NCI-H2081 treated with DMSO at 0.1 percent for 48 hours (cell line): ENCODE results near the gene APOL4.
"Not testable (repeated sequence)": the region's sequence is repeated elsewhere in the genome, so short reads cannot be mapped to it uniquely, and the experiment has no call there.

Experiments
- DNase-seq: peaks from one replicate; lab custom pipeline; 2025; lab: John Stamatoyannopoulos, UW

The APOL4 gene

GRCh38 chr22:36231051-36231450 lies 29.4 kb upstream of the APOL4 start:
- not testable (repeated sequence) for DNase-seq

GRCh38 chr22:36229649-36230048 lies 28.0 kb upstream of the APOL4 start:
- DNase-seq = not testable (repeated sequence)

- DNase-seq = no peak
Measured at GRCh38 chr22:36228944-36229343, 27.3 kb upstream of the APOL4 start.

GRCh38 chr22:36228369-36228768 lies 26.8 kb upstream of the APOL4 start:
- DNase-seq = not testable (repeated sequence)

- no peak for DNase-seq
Measured at GRCh38 chr22:36227806-36228205, 26.2 kb upstream of the APOL4 start.

GRCh38 chr22:36227396-36227795 lies 25.8 kb upstream of the APOL4 start:
- no peak for DNase-seq

- DNase-seq = no peak
Measured at GRCh38 chr22:36226189-36226588, 24.6 kb upstream of the APOL4 start.

GRCh38 chr22:36225333-36225922 lies 23.8 kb upstream of the APOL4 start:
- DNase-seq = no peak

GRCh38 chr22:36224245-36224644 lies 22.6 kb upstream of the APOL4 start:
- DNase-seq = no peak

GRCh38 chr22:36223504-36223903 lies 21.9 kb upstream of the APOL4 start:
- DNase-seq = no peak

- DNase-seq = no peak
Measured at GRCh38 chr22:36222887-36223450, 21.4 kb upstream of the APOL4 start.

GRCh38 chr22:36221799-36222751 lies 20.5 kb upstream of the APOL4 start:
- no peak for DNase-seq

GRCh38 chr22:36220451-36220921 lies 18.9 kb upstream of the APOL4 start:
- no peak for DNase-seq

- DNase-seq = no peak
Measured at GRCh38 chr22:36218648-36219193, 17.1 kb upstream of the APOL4 start.

GRCh38 chr22:36215981-36216380 lies 14.4 kb upstream of the APOL4 start:
- DNase-seq = no peak

- DNase-seq = no peak
Measured at GRCh38 chr22:36213586-36213985, 12.0 kb upstream of the APOL4 start.

- no peak for DNase-seq
Measured at GRCh38 chr22:36212901-36213300, 11.3 kb upstream of the APOL4 start.

- no peak for DNase-seq
Measured at GRCh38 chr22:36211237-36211861, 9.7 kb upstream of the APOL4 start.

GRCh38 chr22:36210224-36210623 lies 8.6 kb upstream of the APOL4 start:
- no peak for DNase-seq

- DNase-seq = not testable (repeated sequence)
Measured at GRCh38 chr22:36209488-36209908, 7.9 kb upstream of the APOL4 start.

GRCh38 chr22:36208914-36209313 lies 7.3 kb upstream of the APOL4 start:
- no peak for DNase-seq

GRCh38 chr22:36208162-36208765 lies 6.7 kb upstream of the APOL4 start:
- DNase-seq = no peak
